Thoracic aorta (tissue), 2 donors: ENCODE results near the gene TIMP3. TPM values are rescaled to one million over a fixed set of nuclear protein-coding genes. Genes with fewer than 3 reads are reported as not detected.

Experiments used
- ATAC-seq: fragments of 150-250 bp; one replicate; pipeline ENCODE4 v1.8.0; 2017; ENCODE audit warnings: low read depth; ENCODE audit not compliant: insufficient number of reproducible peaks, low FRiP score
- DNase-seq: peaks from one replicate; pipeline ENCODE4 v3.0.0-alpha.2; 2020; ENCODE audit warnings: low spot score
- H3K27ac ChIP-seq, 2 donors: fragments of 200-600 bp; sonication (generic); 1 replicate in 1 of 2; 2 replicates in 1 of 2; pipeline ENCODE4 v1.5.1; 2016; ENCODE audit warnings: mild to moderate bottlenecking in 2 of 2, moderate library complexity in 2 of 2
- H3K27me3 ChIP-seq: fragments of 200-600 bp; sonication (generic); replicated peaks from 2 replicates; pipeline ENCODE4 v1.6.0; 2016; ENCODE audit warnings: mild to moderate bottlenecking; ENCODE audit not compliant: insufficient read depth
- H3K36me3 ChIP-seq: fragments of 200-600 bp; sonication (generic); one replicate; pipeline ENCODE4 v1.5.1; 2016
- H3K4me1 ChIP-seq, 2 donors: fragments of 200-600 bp; sonication (generic); 1 replicate in 1 of 2; 2 replicates in 1 of 2; pipeline versions ENCODE4 v1.5.1 to v1.6.0; 2016; ENCODE audit warnings: low read depth in 2 of 2, mild to moderate bottlenecking in 1 of 2; ENCODE audit not compliant: control insufficient read depth in 1 of 2
- H3K4me3 ChIP-seq: fragments of 200-600 bp; sonication (generic); 2 replicates; pipeline ENCODE4 v1.5.1; 2016; ENCODE audit warnings: mild to moderate bottlenecking
- H3K9me3 ChIP-seq: fragments of 200-600 bp; sonication (generic); 2 replicates; pipeline ENCODE4 v1.5.1; 2016
- CTCF ChIP-seq: fragments of 200-600 bp; sonication (generic); IDR thresholded peaks from one replicate; pipeline ENCODE4 v1.5.1; 2019; ENCODE audit warnings: antibody characterized with exemption
- total RNA-seq, 2 donors: library from RNA; depleted of rRNA; stranded (reverse); fragments of >200 nt; gene quantifications; one replicate each; pipeline versions ENCODE4 v1.1.0 to v1.2.3, GENCODE V29; 2016

The TIMP3 gene
- total RNA-seq, 2 donors from 2014 or later = 471 to 756 TPM

DNA sequence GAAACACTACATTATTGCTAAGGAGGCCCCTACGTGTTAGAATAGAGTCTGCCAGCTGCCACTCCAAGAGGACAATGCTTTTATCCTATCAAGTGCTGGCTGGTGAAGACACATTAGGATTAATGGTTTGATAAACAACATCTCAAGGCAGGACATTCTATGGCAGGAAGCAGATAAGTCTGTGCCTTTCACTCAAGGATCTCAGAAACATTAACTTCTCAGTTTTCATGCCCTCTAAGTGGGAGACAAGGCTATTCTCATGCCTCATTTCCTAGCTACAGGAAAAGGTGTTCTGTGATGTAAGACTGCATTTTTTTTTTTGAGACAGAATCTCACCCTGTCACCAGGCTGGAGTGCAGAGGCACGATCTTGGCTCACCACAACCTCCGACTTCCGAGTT, 23.5 kb upstream of the TIMP3 start:
- Histone ChIP-seq H3K36me3 (no peaks in the 10 kb centered on the region), H3K27ac (no peak overlapping the region), H3K4me3 (no peak overlapping the region), H3K27me3 (no peaks in the 10 kb centered on the region), H3K4me1 (no peaks in the 10 kb centered on the region), H3K9me3 (no peaks in the 10 kb centered on the region)
- DNase-seq (no peak), ATAC-seq (no peak)
- no peak for TF ChIP-seq CTCF

DNA sequence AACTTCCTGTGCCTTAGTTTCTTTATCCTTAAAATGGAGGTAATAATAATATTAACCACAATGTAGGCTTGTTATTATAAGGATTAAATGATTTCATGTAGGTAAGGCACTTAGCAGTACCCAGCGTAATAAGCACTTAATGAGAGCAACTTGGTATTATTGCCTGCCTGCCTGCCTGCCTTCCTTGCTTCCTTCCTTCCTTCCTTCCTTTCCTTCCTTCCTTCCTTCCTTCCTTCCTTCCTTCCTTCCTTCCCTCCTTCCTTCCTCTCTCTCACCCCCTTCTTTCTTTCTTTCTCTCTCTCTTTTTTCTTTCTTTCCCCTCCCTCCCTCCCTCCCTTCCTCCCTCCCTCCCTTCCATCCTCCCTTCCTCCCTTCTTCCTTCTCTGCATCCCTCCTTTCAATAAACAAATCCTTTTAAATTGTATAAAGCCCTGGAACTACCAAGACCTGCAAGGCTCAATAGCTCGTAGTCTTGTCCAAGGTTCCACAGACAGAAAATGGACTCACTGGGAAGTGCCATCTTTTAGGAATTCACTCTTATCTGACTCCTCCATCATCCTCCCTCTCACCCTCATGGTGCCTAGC, 20.7 kb upstream of the TIMP3 start:
- no peaks in the 10 kb centered on the region for H3K36me3 ChIP-seq
- H3K4me1 ChIP-seq = no peaks in the 10 kb centered on the region
- no peaks in the 10 kb centered on the region for H3K9me3 ChIP-seq
- H3K27ac ChIP-seq = no peak overlapping the region
- no peak overlapping the region for H3K4me3 ChIP-seq
- H3K27me3 ChIP-seq = no peaks in the 10 kb centered on the region
- DNase-seq (no peak), ATAC-seq (no peak)
- TF ChIP-seq CTCF = no peak

DNA sequence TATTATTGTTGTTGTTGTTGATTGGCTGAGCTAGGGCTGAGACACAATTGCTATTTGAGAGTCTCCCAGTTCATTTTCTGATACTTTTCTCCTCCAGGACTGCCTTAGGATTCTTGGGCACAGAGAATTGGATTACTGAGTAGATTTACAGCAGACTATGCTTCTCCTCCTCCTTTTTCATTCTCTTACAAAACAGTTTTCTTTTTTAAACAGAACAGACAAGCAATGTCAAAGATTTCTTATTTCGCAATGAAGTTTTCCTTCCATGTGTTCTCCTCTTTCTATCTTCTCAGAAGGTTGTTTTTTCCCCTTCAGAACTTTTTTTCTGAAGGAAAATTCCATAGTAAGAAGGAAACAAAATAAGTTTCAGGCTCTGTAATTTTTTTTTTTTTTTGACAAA, 19.8 kb upstream of the TIMP3 start:
- no peaks in the 10 kb centered on the region for H3K9me3 ChIP-seq
- H3K4me3 ChIP-seq = no peak overlapping the region
- no peaks in the 10 kb centered on the region for H3K36me3 ChIP-seq
- no peak overlapping the region for H3K27ac ChIP-seq
- H3K27me3 ChIP-seq = no peaks in the 10 kb centered on the region
- H3K4me1 ChIP-seq = no peaks in the 10 kb centered on the region
- DNase-seq (no peak), ATAC-seq (no peak)
- no peak for TF ChIP-seq CTCF

DNA sequence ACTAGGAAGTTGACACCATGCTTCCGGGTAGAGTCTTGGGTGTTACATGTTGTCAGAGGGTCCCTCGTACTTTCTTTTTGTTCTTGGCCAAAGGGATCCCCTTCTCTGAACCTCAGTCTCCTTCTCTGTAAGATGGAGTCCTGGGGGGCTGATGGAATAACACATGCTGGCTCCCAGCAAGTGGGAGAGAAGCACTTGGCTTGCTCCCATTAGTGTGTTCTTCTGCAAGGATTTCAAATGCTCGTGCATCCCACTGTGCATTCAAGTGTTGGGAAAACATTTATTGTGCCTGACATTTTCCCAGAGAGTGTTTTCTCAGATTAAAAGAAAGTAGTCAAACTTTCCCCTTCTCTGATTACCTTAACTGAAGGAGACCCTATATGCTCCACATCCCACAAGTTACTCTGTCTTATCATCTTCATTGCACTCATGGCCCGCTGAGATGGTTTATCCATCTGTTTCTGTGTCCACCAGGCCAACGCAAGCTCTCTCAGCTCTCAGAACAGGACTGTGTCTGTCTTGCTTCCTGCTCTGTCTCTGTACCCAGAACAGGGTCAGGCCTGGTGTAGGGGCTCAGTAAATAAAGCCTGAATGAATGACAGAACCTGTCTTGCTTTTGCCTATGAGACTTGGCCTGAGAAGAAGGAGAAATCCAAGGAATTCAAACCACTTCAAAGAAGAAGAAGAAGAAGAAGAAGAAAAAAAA, 16.0 kb upstream of the TIMP3 start:
- ATAC-seq (no peak), DNase-seq (no peak)
- H3K27me3 ChIP-seq = no peaks in the 10 kb centered on the region
- TF ChIP-seq CTCF = no peak
- H3K4me1 ChIP-seq = peaks cover 8 to 13% of the 10 kb centered on the region in 2 donors
- H3K4me3 ChIP-seq = no peak overlapping the region
- no peaks in the 10 kb centered on the region for H3K36me3 ChIP-seq
- H3K27ac ChIP-seq = no peak overlapping the region
- H3K9me3 ChIP-seq = no peaks in the 10 kb centered on the region

- DNase-seq (no peak), ATAC-seq (no peak)
- H3K27ac ChIP-seq = no peak overlapping the region
- H3K9me3 ChIP-seq = no peaks in the 10 kb centered on the region
- H3K36me3 ChIP-seq = no peaks in the 10 kb centered on the region
- TF ChIP-seq CTCF = no peak
- no peaks in the 10 kb centered on the region for H3K27me3 ChIP-seq
- no peak overlapping the region for H3K4me3 ChIP-seq
- H3K4me1 ChIP-seq = peaks cover 8 to 13% of the 10 kb centered on the region in 2 donors
These were observed 15.5 kb upstream of the TIMP3 start for GRCh38 chr22:32786027-32786418.
